Eye (tissue), 1 donor: Measurements from ENCODE around the gene UBE2QL1.

Experiments used
- DNase-seq: peaks from one replicate; pipeline ENCODE4 v3.0.0-alpha.2; 2015

The UBE2QL1 gene

GRCh38 chr5:6448622-6449464 lies at the start of gene UBE2QL1:
UBE2QL1 (plus strand) TSS chr5:6448859; CDS start chr5:6448894, 35 bp downstream.
- DNase-seq: peak; percentile 74

GRCh38 chr5:6399980-6400910 lies 48.4 kb upstream of the UBE2QL1 start:
- DNase-seq: no peak

DNA sequence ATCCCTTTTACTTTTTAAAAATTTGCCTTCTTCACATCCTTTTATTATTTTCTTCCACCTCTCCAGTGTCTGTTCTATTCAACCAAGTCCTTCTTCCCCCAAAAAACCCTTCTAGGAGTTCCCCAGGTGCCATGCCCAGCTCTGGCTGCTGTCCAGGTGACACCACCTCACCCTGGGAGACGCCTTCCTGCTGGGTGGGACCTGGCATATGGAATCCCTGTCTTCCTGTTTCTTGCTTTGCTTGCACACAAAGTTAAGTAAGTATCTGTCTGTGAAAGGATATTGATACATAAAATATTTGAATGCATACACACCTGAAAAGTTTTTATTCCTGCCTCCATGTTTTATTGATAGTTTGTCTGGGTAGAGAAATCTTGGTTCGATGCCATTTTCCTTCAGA lies 47.2 kb upstream of the UBE2QL1 start:
- no peak for DNase-seq

- DNase-seq: no peak
These were observed 45.7 kb upstream of the UBE2QL1 start for GRCh38 chr5:6402939-6403338.

DNA sequence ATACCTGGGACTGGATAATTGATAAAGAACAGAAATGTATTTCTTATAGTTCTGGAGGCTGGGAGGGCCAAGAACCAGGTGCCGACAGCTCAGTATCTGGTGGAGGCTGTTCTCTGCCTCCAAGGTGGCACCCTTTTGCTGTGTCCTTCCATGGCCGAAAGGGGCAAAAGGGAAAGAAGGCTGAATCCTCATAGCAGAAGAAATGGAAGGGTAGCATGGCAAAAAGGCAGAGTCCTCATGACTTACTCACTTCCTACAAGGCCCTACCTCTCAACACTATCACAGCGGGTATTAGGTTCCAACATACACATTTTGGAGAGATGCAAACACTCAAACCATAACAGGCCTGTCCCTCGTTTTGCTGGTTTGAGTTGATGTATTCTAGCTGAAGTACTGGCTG lies 45.2 kb upstream of the UBE2QL1 start:
- DNase-seq: no peak

DNA sequence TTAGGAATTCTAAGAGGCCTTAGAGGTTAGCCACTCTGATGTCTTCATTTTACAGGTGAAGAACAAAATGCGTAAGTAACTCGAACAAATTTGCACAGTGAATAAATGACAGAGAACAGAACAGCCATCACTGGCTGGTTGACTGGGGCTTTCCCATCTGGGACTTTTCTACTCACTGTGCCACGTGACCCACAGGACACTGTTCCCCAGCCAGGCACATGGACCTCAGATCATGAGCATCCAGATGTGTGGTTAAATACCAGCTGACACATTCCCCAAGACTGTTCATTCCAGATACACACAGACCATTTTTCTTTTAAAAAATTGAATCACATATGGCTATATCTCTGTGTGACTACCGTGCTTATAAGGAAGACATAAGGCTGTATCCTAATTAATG lies 44.5 kb upstream of the UBE2QL1 start:
- no peak for DNase-seq

GRCh38 chr5:6405591-6405990 lies 43.1 kb upstream of the UBE2QL1 start:
- no peak for DNase-seq

DNA sequence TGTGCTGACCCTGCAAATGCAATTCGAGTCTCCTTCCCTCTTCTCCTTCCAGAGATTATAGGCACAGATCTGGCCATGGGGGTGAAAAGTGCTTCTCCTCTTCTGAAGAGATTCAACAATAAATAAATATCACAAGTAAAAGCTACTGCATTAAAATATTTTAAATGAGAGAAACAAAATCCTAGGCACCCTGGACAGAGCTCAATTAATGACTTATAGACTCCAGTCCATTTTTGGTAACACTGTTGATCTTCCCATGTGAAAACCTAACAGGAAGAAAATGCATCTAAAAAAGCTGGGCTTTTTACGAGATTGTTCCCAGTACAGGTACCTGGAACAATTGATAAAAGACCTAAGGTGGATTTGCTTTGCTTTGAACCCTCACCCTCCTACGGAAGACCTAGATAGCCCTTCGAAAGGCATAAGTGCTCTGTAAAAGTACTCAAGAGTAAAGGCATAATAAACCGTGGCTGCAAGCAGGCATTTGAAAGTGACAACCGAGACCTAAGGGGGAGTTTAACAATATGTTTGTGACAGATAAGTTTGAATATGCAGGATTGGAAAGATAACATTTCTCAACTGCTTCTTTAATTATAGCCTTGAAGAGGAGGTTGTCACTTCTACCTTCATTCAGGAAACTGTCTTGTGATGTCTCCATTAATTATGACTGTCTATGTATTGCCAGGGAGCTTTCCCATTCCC lies 41.0 kb upstream of the UBE2QL1 start:
- no peak for DNase-seq

DNA sequence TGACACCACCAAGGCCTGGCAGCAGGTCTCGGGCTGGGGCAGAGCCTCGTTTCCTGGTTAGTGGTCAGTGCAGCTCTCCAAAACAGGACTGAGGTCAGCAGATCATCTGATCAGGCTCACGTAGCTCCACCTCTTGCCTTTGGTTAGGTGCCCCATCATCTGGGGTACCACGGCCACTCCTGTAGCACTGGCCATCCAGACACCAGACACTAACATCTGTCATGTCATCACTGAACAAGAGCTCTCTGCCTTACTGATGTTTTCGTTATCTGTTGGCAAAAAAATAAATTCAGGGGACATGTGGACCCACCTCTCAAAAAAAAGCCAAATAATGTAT lies 40.4 kb upstream of the UBE2QL1 start:
- no peak for DNase-seq

DNA sequence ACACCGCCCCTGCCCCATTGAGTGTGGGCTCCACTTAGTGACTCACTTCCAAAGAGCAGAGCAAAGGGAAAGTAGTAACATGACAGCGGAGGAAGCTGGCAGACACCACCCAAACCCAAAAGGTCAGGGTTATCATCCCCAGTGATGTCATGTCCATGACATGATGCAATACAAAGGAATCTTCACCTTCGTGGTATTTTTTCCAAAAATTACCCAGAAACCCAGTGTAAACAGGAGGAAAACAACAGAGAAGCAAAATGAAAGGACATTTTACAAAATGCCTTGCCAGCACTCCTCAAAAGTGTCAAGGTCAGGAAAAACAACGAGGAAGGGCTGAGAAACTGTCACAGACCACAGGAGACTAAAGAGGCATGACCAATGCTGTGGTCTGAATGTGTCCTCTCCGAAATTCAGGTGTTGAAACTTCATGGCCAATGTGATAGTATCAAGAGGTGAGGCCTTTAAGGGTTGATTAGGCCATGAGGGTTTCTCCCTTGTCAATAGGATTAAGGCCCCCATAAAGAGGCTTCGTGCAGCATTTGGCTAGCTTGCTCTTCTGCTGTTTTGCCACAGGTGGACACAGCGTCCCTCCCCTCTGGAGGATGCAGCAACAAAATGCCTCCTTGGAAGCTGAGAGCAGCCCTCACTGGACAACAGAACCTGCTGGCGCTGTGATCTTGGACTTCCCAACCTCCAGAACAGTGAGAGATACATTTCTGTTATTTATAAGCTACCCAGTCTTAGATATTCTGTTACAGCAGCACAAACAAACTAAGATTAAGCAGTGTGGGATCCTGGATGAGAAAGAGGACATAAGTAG lies 39.8 kb upstream of the UBE2QL1 start:
- DNase-seq: no peak

GRCh38 chr5:6410421-6410820 lies 38.2 kb upstream of the UBE2QL1 start:
- no peak for DNase-seq

DNA sequence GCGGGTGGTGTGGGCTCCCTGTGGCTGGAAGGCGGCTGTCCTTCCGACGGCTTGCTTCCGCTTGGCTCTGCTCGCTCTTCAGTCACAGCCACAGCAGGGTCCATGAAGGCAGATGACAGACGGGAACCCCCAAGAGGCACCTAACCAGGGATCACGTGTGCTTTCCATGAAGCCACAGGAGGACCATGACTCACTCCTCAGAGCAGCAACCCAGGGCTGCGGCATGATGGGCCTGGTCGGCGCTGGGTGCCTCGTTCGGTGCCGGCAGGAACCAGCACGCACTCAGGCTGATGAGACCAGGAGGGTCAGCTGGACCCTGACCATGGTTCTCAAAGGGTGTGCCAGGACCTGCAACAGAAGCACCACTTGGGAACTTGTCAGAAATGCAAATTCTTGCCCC lies 37.5 kb upstream of the UBE2QL1 start:
- DNase-seq: no peak

DNA sequence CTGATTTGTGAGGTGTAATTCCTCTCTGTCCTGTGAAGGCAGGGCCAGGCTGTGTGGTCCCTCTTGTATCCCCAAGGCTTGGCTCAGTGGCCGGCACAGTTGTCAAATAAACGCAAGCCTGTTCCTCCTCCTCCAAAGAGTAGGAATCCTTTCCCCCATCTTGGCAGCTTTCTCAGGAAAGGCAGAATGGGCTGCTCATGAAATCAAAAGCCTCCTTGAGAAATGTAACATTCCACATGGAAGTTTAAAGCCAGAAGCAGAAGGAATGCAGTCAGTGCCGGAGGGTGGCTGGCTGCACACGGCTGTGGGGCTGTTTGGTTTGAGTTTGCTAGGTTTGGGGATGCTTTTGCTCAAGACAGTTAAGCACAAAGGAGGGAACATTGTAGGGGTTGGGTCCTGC lies 35.8 kb upstream of the UBE2QL1 start:
- DNase-seq: no peak

GRCh38 chr5:6417657-6418056 lies 31.0 kb upstream of the UBE2QL1 start:
- no peak for DNase-seq

- DNase-seq: no peak
These were observed 29.9 kb upstream of the UBE2QL1 start for GRCh38 chr5:6418679-6419276.

DNA sequence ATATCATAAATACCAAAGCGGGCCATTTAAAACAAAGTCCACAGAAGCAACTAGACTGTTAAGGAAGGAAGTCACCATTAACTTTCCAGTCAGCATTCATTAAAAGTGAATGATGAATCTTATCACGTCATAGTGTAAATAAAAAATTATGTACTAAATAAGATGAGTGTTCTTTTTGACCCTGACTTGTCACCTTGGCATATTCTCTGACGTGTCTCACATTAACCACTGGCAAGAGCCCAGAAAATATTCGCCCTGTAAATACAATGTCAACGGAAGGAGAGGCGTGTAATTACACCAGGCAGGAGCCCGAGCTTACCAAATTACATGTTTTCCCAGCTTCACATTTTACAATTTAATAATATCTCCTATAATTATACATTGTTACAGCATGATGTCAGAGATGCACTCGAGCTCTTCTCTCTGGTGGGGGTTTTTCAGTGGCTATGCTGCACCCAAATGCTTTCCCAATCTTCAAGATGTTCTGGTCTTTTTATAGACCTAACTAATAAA lies 29.3 kb upstream of the UBE2QL1 start:
- DNase-seq: no peak

- no peak for DNase-seq
These were observed 25.1 kb upstream of the UBE2QL1 start for GRCh38 chr5:6423327-6424109.

GRCh38 chr5:6424110-6424659 lies 24.5 kb upstream of the UBE2QL1 start:
- no peak for DNase-seq

DNA sequence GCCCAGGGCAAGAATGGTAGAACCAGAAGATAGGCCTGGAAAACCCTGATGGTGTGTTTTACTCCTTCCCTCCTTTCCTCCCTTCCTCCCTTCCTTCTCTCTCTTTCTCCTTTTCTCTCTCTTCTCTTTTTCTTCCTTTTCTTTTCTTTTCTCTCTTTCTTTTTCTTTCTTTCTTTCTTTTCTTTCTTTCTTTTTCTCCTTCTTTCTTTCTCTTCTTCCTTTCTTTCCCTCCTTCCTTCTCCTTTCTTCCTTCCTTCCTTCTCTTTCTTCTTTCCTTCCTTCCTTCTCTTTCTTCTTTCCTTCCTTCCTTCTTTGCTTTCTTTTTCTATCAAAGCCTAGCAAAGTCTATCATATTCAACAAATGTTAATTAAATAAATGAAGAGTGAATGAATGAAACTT lies 24.0 kb upstream of the UBE2QL1 start:
- DNase-seq: no peak

- DNase-seq: no peak
These were observed 21.0 kb upstream of the UBE2QL1 start for GRCh38 chr5:6427694-6428093.
